ENCODE measurements around the gene RORC. TPM values are rescaled to one million over a fixed set of nuclear protein-coding genes. Genes with fewer than 3 reads are reported as not detected.

The RORC gene
- total and polyA plus RNA-seq, 2 donors (not counting 1 experiment from before 2014, with no cell fraction given), result 0.17 TPM; not detected in 1

GRCh38 chr1:151871284-151872030 lies 39.9 kb upstream of the RORC start:
- H3K79me2 ChIP-seq (ENCODE audit: control insufficient read depth, insufficient read depth, low read length), result no peaks in the 10 kb centered on the region
- H3K27ac ChIP-seq (ENCODE audit: insufficient read depth, low read length), result no peak overlapping the region
- TF ChIP-seq EZH2 (IDR thresholded peaks at IDR 0.05; ENCODE audit: low read length, missing control alignments), result no peak
- TF ChIP-seq, protein P1, sequence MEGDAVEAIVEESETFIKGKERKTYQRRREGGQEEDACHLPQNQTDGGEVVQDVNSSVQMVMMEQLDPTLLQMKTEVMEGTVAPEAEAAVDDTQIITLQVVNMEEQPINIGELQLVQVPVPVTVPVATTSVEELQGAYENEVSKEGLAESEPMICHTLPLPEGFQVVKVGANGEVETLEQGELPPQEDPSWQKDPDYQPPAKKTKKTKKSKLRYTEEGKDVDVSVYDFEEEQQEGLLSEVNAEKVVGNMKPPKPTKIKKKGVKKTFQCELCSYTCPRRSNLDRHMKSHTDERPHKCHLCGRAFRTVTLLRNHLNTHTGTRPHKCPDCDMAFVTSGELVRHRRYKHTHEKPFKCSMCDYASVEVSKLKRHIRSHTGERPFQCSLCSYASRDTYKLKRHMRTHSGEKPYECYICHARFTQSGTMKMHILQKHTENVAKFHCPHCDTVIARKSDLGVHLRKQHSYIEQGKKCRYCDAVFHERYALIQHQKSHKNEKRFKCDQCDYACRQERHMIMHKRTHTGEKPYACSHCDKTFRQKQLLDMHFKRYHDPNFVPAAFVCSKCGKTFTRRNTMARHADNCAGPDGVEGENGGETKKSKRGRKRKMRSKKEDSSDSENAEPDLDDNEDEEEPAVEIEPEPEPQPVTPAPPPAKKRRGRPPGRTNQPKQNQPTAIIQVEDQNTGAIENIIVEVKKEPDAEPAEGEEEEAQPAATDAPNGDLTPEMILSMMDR (conservative IDR thresholded peaks at IDR 0.05 in 1 of 2, IDR thresholded peaks at IDR 0.05 in 1 of 2; ENCODE audit: low read depth in 1 of 2, low read length in 2 of 2), result no peak
- H3K36me3 ChIP-seq (ENCODE audit: control insufficient read depth, insufficient read depth, low read length), result no peaks in the 10 kb centered on the region
- no peaks in the 10 kb centered on the region for H4K20me1 ChIP-seq (ENCODE audit: control insufficient read depth, extremely low read depth, insufficient read depth, low read length)
- no peaks in the 10 kb centered on the region for H3K27me3 ChIP-seq (ENCODE audit: control insufficient read depth, insufficient read depth, low read length)
- H2AFZ ChIP-seq (ENCODE audit: low read length), result no peak overlapping the region
- H3K4me2 ChIP-seq (ENCODE audit: extremely low read depth, insufficient read depth, low read length), result no peak overlapping the region
- H3K9me3 ChIP-seq (ENCODE audit: control insufficient read depth, insufficient read depth, low read depth, low read length), result no peaks in the 10 kb centered on the region
- no peak overlapping the region for H3K4me3 ChIP-seq (replicated peaks in 1 of 4; ENCODE audit: control extremely low read depth in 1 of 4, insufficient read depth in 1 of 4, low read depth in 3 of 4, low read length in 4 of 4)
- DNase-seq (ENCODE audit: low read depth in 2 of 2), result no peak
- H3K4me1 ChIP-seq (ENCODE audit: control insufficient read depth, extremely low read depth, insufficient read depth, low read length), result peaks cover 2% of the 10 kb centered on the region
- no peak overlapping the region for H3K9ac ChIP-seq (ENCODE audit: insufficient read depth, low read length)

DNA sequence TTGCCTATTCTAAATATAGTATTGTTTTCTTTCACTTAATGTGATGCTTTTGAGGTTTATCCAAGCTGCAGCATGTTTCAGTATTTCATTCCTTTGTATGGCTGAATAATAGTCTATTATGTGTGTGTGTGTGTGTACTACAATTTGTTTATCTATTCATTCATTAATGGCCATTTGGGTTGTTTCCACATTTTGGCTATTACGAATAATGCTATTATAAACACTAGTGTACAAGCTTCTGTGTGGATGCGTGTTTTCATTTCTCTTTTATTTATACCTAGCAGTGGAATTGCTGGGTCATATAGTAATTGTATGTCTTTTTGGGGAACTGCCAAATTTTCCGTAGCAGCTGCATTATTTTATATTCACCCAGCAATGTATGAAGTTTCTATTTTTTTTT lies 36.9 kb upstream of the RORC start:
- TF ChIP-seq, protein P1 (conservative IDR thresholded peaks at IDR 0.05 in 1 of 2, IDR thresholded peaks at IDR 0.05 in 1 of 2; ENCODE audit: low read depth in 1 of 2, low read length in 2 of 2), result no peak
- no peak for TF ChIP-seq EZH2 (IDR thresholded peaks at IDR 0.05; ENCODE audit: low read length, missing control alignments)
- H3K36me3 ChIP-seq (ENCODE audit: control insufficient read depth, insufficient read depth, low read length), result no peaks in the 10 kb centered on the region
- H2AFZ ChIP-seq (ENCODE audit: low read length), result no peak overlapping the region
- H3K4me1 ChIP-seq (ENCODE audit: control insufficient read depth, extremely low read depth, insufficient read depth, low read length), result peaks cover 2% of the 10 kb centered on the region
- H3K4me2 ChIP-seq (ENCODE audit: extremely low read depth, insufficient read depth, low read length), result no peak overlapping the region
- H3K9me3 ChIP-seq (ENCODE audit: control insufficient read depth, insufficient read depth, low read depth, low read length), result no peaks in the 10 kb centered on the region
- DNase-seq (ENCODE audit: low read depth in 2 of 2), result peak in 1 of 2 donors; percentile 92
- no peaks in the 10 kb centered on the region for H3K27me3 ChIP-seq (ENCODE audit: control insufficient read depth, insufficient read depth, low read length)
- no peak overlapping the region for H3K27ac ChIP-seq (ENCODE audit: insufficient read depth, low read length)
- no peaks in the 10 kb centered on the region for H4K20me1 ChIP-seq (ENCODE audit: control insufficient read depth, extremely low read depth, insufficient read depth, low read length)
- no peak overlapping the region for H3K4me3 ChIP-seq (replicated peaks in 1 of 4; ENCODE audit: control extremely low read depth in 1 of 4, insufficient read depth in 1 of 4, low read depth in 3 of 4, low read length in 4 of 4)
- no peaks in the 10 kb centered on the region for H3K79me2 ChIP-seq (ENCODE audit: control insufficient read depth, insufficient read depth, low read length)
- H3K9ac ChIP-seq (ENCODE audit: insufficient read depth, low read length), result no peak overlapping the region

DNA sequence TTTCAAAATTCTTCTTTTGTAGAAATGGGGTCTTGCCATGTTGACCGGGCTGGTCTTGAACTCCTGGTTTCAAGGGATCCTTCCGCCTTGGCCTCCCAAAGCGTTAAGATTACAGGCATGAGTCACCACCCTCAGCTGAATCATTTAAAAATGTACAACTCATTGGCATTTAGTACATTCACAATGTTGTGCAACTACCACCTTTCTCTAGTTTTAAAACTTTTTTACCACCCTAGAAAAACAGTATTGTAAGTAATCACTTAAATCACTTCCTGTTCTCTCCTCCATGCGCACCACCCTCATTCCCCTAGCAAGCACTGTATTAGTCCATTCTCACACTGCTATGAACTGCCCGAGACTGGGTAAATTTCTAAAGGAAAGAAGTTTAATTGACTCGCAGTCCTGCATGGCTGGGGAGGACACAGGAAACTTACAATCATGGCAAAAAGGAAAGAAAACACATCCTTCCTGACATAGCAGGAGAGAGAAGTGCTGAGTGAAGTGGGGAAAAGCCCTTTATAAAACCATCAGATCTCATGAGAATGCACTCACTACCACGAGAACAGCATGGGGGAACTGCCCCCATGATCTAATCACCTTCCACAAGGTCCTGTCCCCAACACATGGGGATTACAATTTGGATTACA lies 36.3 kb upstream of the RORC start:
- H3K79me2 ChIP-seq (ENCODE audit: control insufficient read depth, insufficient read depth, low read length), result no peaks in the 10 kb centered on the region
- no peak for TF ChIP-seq EZH2 (IDR thresholded peaks at IDR 0.05; ENCODE audit: low read length, missing control alignments)
- TF ChIP-seq, protein P1 (conservative IDR thresholded peaks at IDR 0.05 in 1 of 2, IDR thresholded peaks at IDR 0.05 in 1 of 2; ENCODE audit: low read depth in 1 of 2, low read length in 2 of 2), result no peak
- no peaks in the 10 kb centered on the region for H3K36me3 ChIP-seq (ENCODE audit: control insufficient read depth, insufficient read depth, low read length)
- no peak overlapping the region for H3K4me3 ChIP-seq (replicated peaks in 1 of 4; ENCODE audit: control extremely low read depth in 1 of 4, insufficient read depth in 1 of 4, low read depth in 3 of 4, low read length in 4 of 4)
- H2AFZ ChIP-seq (ENCODE audit: low read length), result no peak overlapping the region
- H4K20me1 ChIP-seq (ENCODE audit: control insufficient read depth, extremely low read depth, insufficient read depth, low read length), result no peaks in the 10 kb centered on the region
- H3K4me1 ChIP-seq (ENCODE audit: control insufficient read depth, extremely low read depth, insufficient read depth, low read length), result peaks cover 2% of the 10 kb centered on the region
- no peak overlapping the region for H3K27ac ChIP-seq (ENCODE audit: insufficient read depth, low read length)
- H3K9ac ChIP-seq (ENCODE audit: insufficient read depth, low read length), result no peak overlapping the region
- no peaks in the 10 kb centered on the region for H3K27me3 ChIP-seq (ENCODE audit: control insufficient read depth, insufficient read depth, low read length)
- no peak overlapping the region for H3K4me2 ChIP-seq (ENCODE audit: extremely low read depth, insufficient read depth, low read length)
- DNase-seq (ENCODE audit: low read depth in 2 of 2), result peak; percentile 56 to 85
- no peaks in the 10 kb centered on the region for H3K9me3 ChIP-seq (ENCODE audit: control insufficient read depth, insufficient read depth, low read depth, low read length)

Measured in fibroblast of lung (primary cell).